ENCODE results near the gene CNTN4.

- TF ChIP-seq, protein P1, sequence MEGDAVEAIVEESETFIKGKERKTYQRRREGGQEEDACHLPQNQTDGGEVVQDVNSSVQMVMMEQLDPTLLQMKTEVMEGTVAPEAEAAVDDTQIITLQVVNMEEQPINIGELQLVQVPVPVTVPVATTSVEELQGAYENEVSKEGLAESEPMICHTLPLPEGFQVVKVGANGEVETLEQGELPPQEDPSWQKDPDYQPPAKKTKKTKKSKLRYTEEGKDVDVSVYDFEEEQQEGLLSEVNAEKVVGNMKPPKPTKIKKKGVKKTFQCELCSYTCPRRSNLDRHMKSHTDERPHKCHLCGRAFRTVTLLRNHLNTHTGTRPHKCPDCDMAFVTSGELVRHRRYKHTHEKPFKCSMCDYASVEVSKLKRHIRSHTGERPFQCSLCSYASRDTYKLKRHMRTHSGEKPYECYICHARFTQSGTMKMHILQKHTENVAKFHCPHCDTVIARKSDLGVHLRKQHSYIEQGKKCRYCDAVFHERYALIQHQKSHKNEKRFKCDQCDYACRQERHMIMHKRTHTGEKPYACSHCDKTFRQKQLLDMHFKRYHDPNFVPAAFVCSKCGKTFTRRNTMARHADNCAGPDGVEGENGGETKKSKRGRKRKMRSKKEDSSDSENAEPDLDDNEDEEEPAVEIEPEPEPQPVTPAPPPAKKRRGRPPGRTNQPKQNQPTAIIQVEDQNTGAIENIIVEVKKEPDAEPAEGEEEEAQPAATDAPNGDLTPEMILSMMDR (IDR thresholded peaks at IDR 0.05; ENCODE audit: insufficient read depth, low read depth, low read length), result no peak
- TF ChIP-seq EZH2 (IDR thresholded peaks at IDR 0.05; ENCODE audit: insufficient read depth, low read length), result no peak
Measured at GRCh38 chr3:2861920-2862319, 763.3 kb downstream of the CNTN4 start.
